Mucosa of gallbladder (tissue), 1 donor: ENCODE results near the gene LRIT2. TPM values are rescaled to one million over a fixed set of nuclear protein-coding genes. Genes with fewer than 3 reads are reported as not detected.
"Not testable (repeated sequence)": the region's sequence is repeated elsewhere in the genome, so short reads cannot be mapped to it uniquely, and the experiment has no call there.

Source experiments
- DNase-seq: peaks from one replicate; pipeline ENCODE4 v3.0.0-alpha.2; 2020; ENCODE audit warnings: low spot score
- total RNA-seq: library from RNA; stranded (reverse); gene quantifications from one replicate; pipeline ENCODE4 v1.2.1, GENCODE V29; 2021
- donor health status: DM: no; HTN: no; CAD: no.

LRIT2 gene
- total RNA-seq, 1 donor from 2014 or later = not detected

DNA sequence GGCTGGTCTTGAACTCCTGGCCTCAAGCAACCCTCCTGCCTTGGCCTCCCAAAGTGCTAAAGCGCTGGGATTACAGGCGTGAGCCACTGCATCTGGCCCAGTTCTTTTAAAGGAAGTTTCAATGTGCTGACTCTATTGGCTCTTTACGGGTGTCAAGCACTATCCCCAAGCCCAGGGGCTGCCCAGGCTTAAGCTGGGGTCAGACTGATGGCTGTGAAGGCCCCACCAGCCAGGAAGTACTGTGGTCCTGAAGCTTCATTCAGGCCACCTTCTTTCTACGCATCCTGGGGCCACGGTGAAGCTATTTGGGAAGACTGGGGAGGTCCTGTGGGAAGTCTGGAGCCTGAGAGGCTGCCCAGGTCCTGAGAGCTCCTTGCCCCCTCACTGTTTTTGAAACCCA, 43.7 kb downstream of the LRIT2 start:
- no peak for DNase-seq

DNA sequence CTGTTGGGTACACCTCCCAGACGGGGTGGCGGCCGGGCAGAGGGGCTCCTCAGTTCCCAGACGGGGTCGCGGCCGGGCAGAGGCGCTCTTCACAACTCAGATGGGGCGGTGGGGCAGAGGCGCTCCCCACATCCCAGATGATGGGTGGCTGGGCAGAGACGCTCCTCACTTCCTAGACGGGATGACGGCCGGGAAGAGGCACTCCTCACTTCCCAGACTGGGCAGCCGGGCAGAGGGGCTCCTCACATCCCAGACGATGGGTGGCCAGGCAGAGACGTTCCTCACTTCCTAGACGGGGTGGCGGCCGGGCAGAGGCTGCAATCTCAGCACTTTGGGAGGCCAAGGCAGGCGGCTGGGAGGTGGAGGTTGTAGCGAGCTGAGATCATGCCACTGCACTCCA, 45.0 kb downstream of the LRIT2 start:
- DNase-seq = not testable (repeated sequence)

DNA sequence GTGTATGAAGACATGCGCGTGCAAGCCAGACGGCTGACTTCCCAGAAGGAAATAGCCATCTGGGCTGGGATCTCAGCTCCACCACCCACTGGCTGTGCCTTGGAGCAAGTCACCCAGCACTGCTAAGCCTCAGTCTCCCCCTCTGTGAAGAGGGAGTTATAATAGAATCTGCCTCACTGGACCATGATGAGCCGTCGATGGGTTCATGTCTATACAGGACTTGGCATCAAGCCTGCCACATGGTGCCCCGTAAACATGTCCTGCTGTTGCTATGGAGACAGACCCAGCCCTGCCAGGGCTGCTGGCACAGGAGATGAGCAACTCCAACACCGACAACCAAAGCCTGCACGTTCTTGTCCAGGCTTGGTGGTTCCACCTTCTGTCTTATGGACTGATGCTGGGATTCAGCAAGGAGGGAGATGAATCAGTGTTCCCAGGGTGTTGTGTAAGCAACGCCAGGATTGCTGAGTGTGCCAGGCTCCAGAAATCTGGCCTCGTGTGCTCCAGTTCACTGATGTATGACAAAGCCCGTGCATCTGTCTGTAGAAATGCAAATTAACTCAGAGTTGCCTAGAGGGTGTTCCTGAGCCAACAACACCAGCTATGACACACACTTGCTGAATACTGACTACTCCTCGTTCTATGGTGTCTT, 46.2 kb downstream of the LRIT2 start:
- DNase-seq = no peak

DNA sequence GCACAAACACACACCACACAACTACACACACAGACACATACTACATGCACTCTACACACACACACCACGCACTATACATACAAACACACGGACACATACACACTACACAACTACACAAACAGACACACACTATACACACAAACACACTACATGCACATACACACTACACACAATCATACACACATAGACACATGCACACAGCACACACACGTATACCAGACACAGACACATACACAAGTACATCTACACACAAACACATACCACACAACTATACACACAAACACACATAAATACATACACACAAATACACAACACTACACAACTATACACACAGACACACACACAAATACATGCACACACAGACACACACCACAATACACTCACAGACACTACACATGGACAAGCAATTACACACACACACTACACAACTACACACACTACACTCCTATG, 47.2 kb downstream of the LRIT2 start:
- DNase-seq = no peak

DNA sequence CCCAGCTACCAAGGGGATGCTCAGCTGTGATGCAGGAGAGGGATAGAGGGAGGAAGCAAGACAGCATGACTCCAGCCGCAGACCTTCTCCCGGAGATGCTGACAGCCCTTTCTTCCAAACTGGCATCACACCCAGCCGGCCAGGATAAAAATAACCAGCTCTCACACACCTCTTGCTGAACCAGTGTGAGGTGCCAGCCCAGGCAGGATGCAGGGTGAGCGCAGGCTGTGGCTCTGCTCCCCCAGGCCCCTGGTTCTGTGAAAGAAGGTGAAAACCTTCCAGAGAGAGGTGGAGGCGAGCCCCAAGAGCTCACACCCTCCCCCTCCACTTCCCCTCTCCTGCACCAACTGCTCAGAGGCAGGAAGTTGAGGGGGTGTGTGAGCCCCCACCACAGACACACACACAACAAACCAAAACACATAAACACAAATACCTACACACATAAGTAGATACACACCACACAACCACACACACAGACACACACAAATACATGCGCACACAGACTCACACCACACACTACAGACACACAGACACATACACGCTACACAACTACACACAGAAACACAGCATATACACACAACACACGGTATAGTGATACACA, 47.7 kb downstream of the LRIT2 start:
- peak; percentile 36 for DNase-seq

DNA sequence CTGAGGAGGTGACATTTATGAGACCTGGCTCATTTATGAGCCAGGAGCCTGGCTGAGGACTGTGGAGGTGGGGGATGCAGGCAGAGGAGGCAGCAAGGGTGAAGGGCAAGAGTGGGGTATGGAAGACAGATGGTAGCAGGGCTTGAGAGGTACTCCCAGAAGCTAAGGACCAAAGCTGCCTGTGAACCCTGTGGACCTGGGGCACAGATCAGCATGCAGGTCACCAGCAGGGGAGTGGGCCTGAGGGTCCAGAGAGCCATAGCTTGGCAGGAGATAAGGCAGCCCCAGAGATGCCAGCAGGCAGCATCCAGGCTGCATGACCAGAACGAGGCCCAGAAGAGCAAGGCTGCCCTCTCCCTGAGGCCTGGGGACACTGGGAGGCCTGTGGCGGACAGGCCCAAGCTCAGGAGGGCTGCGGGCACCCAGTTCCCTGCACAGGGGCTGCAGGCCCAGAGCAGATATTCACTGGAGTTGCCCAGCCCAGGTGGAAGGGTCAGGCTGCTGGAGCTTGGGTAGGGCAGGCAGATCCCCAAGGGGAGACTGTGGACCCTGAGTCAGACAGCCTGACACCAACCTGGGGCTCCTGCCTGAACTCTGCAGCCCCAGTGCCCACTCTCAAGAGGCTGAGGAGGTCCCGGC, 48.4 kb downstream of the LRIT2 start:
- no peak for DNase-seq

DNA sequence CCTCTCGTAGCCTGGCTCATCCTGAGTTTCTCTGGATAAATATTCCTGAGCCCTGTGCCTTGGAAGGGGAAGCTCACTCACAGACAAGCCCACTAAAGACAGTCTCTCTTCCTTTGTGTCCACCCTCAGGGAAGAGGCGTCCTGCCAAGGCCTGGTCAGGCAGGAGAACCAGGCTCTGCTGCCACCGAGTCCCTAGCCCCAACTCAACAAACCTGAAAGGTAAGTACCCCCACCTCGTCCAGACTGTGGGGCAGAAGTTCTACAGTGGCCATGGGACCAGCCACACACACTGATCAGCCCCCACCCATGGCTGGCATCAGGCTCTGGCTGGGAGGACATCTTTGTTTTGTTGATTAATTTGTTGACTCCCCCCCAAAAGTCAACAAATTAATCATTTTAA, 49.0 kb downstream of the LRIT2 start:
- DNase-seq = no peak

DNA sequence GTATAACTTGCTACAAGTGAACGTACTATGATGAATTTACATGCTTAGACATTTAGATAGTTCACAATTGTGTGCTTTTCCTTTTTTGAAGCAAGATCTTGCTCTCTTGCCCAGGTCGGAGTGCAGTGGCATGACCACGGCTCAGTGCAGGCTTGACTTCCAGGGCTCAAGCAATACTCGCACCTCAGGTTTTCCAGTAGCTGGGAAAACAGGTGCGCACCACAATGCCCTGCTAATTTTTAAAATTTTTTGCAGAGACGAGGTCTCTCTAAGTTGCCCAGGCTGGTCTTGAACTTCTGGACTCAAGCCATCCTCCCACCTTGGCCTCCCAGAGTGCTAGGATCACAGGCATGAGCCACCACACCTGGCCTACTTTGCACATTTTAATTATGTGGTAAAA, 49.9 kb downstream of the LRIT2 start:
- no peak for DNase-seq

DNA sequence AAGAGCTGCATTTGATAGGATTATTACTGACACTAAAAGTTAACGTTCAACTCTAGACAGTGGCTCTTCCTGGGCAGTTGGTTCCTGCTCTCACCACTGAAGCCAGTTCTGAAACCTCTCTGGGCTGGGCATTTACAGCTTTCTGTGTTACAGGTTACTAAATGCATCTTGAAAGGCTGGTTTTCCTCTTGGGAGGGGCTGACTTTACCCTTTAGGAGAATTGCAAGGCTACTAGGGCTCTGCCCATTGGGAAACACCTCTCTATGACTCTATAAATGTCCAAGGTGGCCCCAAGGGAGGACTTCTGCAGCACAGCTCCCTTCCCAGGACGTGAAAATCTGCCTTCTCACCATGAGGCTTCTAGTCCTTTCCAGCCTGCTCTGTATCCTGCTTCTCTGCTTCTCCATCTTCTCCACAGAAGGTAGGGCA, 51.8 kb downstream of the LRIT2 start, which contains the start of gene GPR15LG:
TSS of gene GPR15LG (plus strand) at position 301 of the 429 bp plus-strand sequence. CDS start at position 352, 51 bp downstream.
- no peak for DNase-seq

DNA sequence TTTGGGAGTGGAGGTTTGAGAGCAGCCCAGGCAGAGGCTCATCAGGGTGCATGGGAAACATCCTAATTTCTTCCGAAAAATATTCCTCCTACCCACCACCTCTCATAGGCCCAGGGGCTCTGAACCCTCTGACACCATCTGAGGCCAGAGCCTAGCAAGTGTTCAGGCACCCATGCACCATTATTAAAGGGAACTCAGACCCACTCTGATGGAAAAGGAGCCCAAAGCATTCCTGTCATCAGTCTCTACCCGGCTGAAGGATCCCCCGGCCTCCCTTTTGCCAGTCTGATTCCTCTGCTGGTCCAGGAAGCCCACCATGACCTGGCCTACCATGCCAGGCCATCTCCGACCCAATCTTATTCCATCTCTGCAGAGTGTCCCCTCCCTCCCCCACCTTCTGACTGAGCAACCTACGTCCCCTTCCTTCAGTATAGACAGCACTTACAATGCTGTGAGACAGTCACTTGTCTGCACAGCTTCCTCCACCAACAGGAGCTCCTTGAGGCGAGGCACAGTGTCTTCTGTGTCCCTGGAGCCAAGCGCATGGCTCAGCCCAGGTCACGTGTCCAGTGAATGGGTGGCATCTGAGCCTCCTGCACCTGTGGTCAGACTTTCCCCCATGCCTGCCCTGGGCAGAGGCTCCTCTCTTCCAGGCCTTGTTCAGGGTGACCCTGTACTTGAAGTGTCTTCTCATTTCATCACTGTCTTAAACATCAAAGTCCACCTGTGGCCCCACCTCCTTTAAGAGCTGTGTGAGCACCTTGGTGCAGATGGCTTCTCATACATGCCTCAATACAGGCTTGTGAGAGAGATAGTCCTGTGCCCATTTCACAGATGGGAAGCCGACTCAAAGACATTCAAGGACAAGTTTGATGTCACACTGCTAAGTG, 52.6 kb downstream of the LRIT2 start:
- no peak for DNase-seq

DNA sequence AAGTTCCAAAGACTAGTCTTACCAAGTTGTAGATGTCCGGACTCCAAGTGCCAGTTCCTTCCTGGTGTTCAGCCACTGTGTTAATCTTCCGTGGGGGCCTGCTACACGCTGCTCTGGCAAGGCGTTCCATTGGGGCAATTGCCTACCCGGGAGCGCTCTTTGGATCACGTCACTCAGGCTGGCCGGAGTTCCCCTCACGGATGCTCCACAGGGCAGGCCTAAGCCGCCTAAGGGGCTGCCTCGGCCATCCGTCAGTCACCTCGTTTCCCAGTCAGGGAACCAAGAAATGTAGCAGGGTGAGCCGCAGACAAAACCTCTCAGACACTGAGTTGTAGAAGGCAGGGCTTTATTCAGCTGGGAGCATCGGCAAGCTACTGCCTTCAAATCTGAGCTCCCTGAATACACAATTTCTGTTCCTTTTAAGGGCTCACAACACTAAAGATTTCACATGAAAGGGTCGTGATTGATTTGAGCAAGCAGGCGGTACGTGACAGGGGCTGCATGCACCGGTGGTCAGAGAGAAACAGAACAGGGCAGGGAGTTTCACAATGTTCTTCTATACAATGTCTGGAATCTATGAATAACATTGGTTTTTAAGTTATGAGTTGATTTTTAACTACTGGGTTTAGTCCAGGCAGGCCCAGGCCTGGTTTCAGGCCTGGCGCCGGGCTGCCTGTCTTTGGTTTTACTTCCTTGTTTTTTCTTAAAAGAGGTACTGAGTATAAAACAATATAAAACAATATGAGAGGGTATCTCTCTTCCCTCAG, 53.5 kb downstream of the LRIT2 start:
- not testable (repeated sequence) for DNase-seq

DNA sequence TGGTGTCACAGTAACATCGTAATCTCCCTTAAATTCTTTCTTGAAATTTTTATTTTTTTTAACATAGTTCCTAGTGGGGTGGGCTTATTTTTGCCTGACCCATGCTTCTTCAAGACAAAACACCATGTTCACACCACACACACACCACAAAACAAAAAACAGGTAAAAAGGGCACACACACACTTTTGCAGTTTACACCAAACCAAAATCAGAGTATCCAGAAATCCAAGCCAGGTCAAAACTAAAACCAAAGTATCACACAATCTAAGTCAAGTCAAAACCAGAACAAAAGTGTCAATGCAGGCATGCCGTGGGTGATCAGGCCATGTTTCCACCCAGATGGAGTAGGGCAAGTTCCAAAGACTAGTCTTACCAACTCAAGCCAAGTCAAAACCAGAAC, 54.1 kb downstream of the LRIT2 start:
- not testable (repeated sequence) for DNase-seq

Other genes with a start within 250 kb of the LRIT2 start
- 129 TPM for gene GHITM, start 86.0 kb downstream of the LRIT2 start, total RNA-seq
- 0.32 TPM for gene GPR15LG, start 51.7 kb downstream of the LRIT2 start, total RNA-seq
- gene CDHR1, start 31.0 kb downstream of the LRIT2 start, total RNA-seq = 0.66 TPM
- not detected for gene LRIT1, start 16.0 kb upstream of the LRIT2 start, total RNA-seq
- not detected for gene RGR, start 19.5 kb upstream of the LRIT2 start, total RNA-seq
- 54.5 TPM for gene CCSER2, start 103.0 kb upstream of the LRIT2 start, total RNA-seq